DOHH2 (cell line): ENCODE measurements around the gene TBL1XR1.

Experiments used
- H3F3A ChIP-seq: fragments of 200-600 bp; sonication (generic), shearing (Covaris generic); 2 replicates; pipeline ENCODE4 v1.6.0; 2016; ENCODE audit warnings: antibody characterized with exemption, mild to moderate bottlenecking; ENCODE audit not compliant: control insufficient read depth, insufficient read depth
- H3K27ac ChIP-seq: fragments of 200-600 bp; sonication (generic); 2 replicates; pipeline ENCODE4 v1.5.1; 2014; ENCODE audit warnings: low read depth, mild to moderate bottlenecking, low read length, moderate library complexity
- H3K27me3 ChIP-seq: fragments of 200-600 bp; sonication (generic); 2 replicates; pipeline ENCODE4 v1.6.1; 2014; ENCODE audit warnings: mild to moderate bottlenecking, low read length, mixed read lengths; ENCODE audit not compliant: control insufficient read depth
- H3K36me3 ChIP-seq: fragments of 200-600 bp; sonication (generic); 2 replicates; pipeline ENCODE4 v1.6.1; 2014; ENCODE audit warnings: mild to moderate bottlenecking, low read length, moderate library complexity, mixed read lengths; ENCODE audit not compliant: control insufficient read depth
- H3K4me1 ChIP-seq: fragments of 200-600 bp; sonication (generic); 2 replicates; pipeline ENCODE4 v1.6.1; 2014; ENCODE audit warnings: mild to moderate bottlenecking, low read length, mixed read lengths; ENCODE audit not compliant: control insufficient read depth
- H3K4me2 ChIP-seq: fragments of 200-600 bp; sonication (generic); 2 replicates; pipeline ENCODE4 v1.6.0; 2014; ENCODE audit warnings: mild to moderate bottlenecking, low read length, moderate library complexity
- H3K4me3 ChIP-seq: fragments of 200-600 bp; sonication (generic); 2 replicates; pipeline ENCODE4 v1.5.1; 2014; ENCODE audit warnings: mild to moderate bottlenecking, low read length, mixed read lengths
- H3K79me2 ChIP-seq: fragments of 200-600 bp; sonication (generic); 2 replicates; pipeline ENCODE4 v1.6.1; 2014; ENCODE audit warnings: mild to moderate bottlenecking, low read length, mixed read lengths; ENCODE audit not compliant: control insufficient read depth
- H3K9me2 ChIP-seq: fragments of 200-600 bp; sonication (generic); replicated peaks from 2 replicates; pipeline ENCODE4 v1.6.1; 2014; ENCODE audit warnings: mild to moderate bottlenecking, low read length, mixed read lengths; ENCODE audit not compliant: control insufficient read depth
- H3K9me3 ChIP-seq: fragments of 200-600 bp; sonication (generic); 2 replicates; pipeline ENCODE4 v1.6.1; 2014; ENCODE audit warnings: antibody characterized with exemption, low read length, mixed read lengths; ENCODE audit not compliant: control insufficient read depth, insufficient read depth
- H4K20me1 ChIP-seq: fragments of 200-600 bp; sonication (generic); 2 replicates; pipeline ENCODE4 v1.6.0; 2014; ENCODE audit warnings: low read depth, mild to moderate bottlenecking, antibody characterized with exemption, low read length, moderate library complexity; ENCODE audit not compliant: control insufficient read depth, insufficient read depth
- EZH2phosphoT487 ChIP-seq: fragments of 200-600 bp; sonication (generic); IDR thresholded peaks from 2 replicates; pipeline ENCODE4 v1.6.1; 2017; ENCODE audit warnings: borderline replicate concordance, mild to moderate bottlenecking, antibody characterized with exemption, low read length, moderate library complexity, mixed read lengths
- TF ChIP-seq, protein P1 (sequence below): fragments of 200-600 bp; sonication (generic); IDR thresholded peaks from one replicate; pipeline ENCODE4 v1.5.1; 2014; ENCODE audit warnings: antibody characterized with exemption, mild to moderate bottlenecking, low read depth, low read length; ENCODE audit not compliant: poor library complexity, severe bottlenecking

The TBL1XR1 gene

DNA sequence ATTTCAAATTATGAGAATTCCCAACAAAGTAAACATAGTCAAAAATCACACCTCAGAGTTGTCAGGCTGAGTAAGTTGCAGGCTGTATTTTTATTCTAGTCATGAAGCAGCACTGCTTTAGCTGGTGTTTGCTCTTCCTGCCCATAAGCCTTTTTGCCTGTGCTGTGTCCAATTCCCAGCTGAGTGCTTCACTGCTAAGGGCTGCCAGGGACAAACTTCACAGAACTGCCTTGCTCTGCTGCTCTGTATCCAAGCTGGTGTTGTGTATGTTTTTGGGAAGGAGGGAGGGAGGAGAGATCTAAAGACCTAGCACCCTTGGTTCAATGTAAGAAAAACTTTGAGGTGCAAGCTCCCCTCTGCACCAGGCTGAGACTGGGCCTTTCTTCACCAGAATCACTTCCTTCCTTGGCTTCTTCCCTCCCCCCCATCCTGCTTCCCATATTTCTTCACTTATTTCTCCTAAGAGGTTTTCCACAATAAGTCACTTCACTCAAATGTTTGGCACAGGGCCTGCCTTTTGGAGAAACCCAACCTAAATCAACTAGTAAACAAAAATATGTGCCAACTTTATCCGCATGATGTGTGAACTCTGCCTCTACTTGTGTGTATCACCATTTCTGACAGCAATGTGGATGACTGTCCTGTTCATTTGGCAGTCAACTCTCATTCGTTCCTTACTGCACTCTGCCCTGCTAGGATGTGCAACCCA lies 156.1 kb downstream of the TBL1XR1 start:
- Histone ChIP-seq H3K27me3 (no peaks in the 10 kb centered on the region), H3K9me2 (no peaks in the 10 kb centered on the region), H3K27ac (no peak overlapping the region), H3K4me2 (no peak overlapping the region), H3K79me2 (peaks cover 3% of the 10 kb centered on the region; the same call in 1 of the 2 replicates), H3K4me3 (no peak overlapping the region), H3K4me1 (peaks cover 46% of the 10 kb centered on the region), H4K20me1 (no peaks in the 10 kb centered on the region), H3K36me3 (peaks cover 96% of the 10 kb centered on the region), H3F3A (no peaks in the 10 kb centered on the region), H3K9me3 (peaks cover 2% of the 10 kb centered on the region; the same call in 1 of the 2 replicates)
- no peak for TF ChIP-seq EZH2phosphoT487
- TF ChIP-seq, protein P1, sequence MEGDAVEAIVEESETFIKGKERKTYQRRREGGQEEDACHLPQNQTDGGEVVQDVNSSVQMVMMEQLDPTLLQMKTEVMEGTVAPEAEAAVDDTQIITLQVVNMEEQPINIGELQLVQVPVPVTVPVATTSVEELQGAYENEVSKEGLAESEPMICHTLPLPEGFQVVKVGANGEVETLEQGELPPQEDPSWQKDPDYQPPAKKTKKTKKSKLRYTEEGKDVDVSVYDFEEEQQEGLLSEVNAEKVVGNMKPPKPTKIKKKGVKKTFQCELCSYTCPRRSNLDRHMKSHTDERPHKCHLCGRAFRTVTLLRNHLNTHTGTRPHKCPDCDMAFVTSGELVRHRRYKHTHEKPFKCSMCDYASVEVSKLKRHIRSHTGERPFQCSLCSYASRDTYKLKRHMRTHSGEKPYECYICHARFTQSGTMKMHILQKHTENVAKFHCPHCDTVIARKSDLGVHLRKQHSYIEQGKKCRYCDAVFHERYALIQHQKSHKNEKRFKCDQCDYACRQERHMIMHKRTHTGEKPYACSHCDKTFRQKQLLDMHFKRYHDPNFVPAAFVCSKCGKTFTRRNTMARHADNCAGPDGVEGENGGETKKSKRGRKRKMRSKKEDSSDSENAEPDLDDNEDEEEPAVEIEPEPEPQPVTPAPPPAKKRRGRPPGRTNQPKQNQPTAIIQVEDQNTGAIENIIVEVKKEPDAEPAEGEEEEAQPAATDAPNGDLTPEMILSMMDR: no peak

DNA sequence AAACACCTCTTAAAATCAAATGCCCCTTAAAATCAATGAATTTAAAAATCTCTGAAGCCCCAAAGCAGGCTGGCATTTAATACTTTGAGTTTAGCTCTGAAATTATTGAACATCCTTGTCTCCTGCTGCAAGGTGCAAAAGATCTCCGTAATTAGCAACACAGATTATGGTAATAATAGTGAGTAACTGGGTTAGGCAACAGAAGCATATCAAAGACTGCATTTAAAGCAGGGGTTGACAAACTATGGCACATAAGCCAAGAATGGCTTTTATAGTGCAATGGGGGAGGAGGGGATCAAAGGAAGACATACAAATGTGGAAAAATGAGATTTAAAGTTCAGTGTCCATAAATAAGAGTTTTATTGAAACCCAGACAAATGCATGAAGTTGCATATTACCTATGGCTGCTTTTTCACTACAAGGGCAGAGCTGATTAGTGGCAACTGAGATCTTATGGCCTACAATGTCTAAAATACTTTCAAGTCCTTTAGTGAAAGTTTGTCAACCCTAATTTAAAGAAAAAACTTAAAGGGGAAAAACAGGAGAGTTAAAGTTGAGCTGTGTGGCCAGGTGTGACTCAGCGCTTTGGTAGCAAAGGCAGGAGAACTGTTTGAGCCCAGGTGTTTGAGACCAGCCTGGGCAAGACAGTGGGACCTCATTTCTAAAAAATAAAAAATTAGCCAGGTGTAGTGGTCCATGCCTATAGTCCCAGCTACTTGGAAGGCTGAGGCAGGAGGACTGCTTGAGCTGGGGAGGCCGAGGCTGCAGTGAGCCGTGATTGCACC lies 157.6 kb downstream of the TBL1XR1 start:
- no peak overlapping the region for H3K27ac ChIP-seq
- peaks cover 3% of the 10 kb centered on the region; the same call in 1 of the 2 replicates for H3K79me2 ChIP-seq
- peaks cover 96% of the 10 kb centered on the region for H3K36me3 ChIP-seq
- no peaks in the 10 kb centered on the region for H3F3A ChIP-seq
- peaks cover 2% of the 10 kb centered on the region; the same call in 1 of the 2 replicates for H3K9me3 ChIP-seq
- peaks cover 52% of the 10 kb centered on the region for H3K4me1 ChIP-seq
- H3K9me2 ChIP-seq: no peaks in the 10 kb centered on the region
- TF ChIP-seq EZH2phosphoT487: no peak
- TF ChIP-seq, protein P1: no peak
- no peak overlapping the region for H3K4me2 ChIP-seq
- no peaks in the 10 kb centered on the region for H4K20me1 ChIP-seq
- no peak overlapping the region for H3K4me3 ChIP-seq
- H3K27me3 ChIP-seq: no peaks in the 10 kb centered on the region

DNA sequence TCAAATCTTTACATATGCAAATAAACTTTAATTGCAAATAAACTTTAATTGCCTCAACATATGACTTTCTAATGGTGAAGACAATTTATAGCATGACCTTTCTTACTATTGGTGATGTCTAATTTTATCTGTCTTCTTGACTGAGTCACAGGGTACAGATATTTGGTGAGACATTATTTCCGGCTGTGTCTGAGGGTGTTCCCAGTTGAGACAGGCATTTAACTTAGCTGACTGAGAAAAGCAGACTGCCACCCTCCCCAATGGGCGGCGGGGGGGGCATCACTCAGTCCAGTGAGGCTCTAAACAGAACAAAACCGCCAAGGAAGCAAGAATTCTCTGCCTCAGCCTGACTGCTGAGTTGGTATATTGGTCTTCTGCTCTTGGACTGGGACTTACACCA lies 160.0 kb downstream of the TBL1XR1 start:
- peaks cover 3% of the 10 kb centered on the region; the same call in 1 of the 2 replicates for H3K79me2 ChIP-seq
- no peaks in the 10 kb centered on the region for H3F3A ChIP-seq
- no peaks in the 10 kb centered on the region for H3K27me3 ChIP-seq
- no peaks in the 10 kb centered on the region for H4K20me1 ChIP-seq
- no peaks in the 10 kb centered on the region for H3K9me2 ChIP-seq
- no peaks in the 10 kb centered on the region for H3K9me3 ChIP-seq
- H3K4me2 ChIP-seq: peak overlapping the region; percentile 43
- peak overlapping the region; percentile 61 for H3K27ac ChIP-seq
- peaks cover 52% of the 10 kb centered on the region for H3K4me1 ChIP-seq
- peak overlapping the region; percentile 30 for H3K4me3 ChIP-seq
- peaks cover 95% of the 10 kb centered on the region for H3K36me3 ChIP-seq
- TF ChIP-seq, protein P1: no peak
- TF ChIP-seq EZH2phosphoT487: no peak
